VCaP (cell line): ENCODE data around the gene TLDC2.

Source experiments
- H3K27ac ChIP-seq: fragments of 450-650 bp; 2 replicates; pipeline ENCODE4 v1.5.1; 2017
- TF ChIP-seq, protein P1 (sequence below): fragments of 450-650 bp; conservative IDR thresholded peaks from 2 replicates; pipeline ENCODE4 v1.5.1; 2017; ENCODE audit warnings: mild to moderate bottlenecking, moderate library complexity

TLDC2 gene

DNA sequence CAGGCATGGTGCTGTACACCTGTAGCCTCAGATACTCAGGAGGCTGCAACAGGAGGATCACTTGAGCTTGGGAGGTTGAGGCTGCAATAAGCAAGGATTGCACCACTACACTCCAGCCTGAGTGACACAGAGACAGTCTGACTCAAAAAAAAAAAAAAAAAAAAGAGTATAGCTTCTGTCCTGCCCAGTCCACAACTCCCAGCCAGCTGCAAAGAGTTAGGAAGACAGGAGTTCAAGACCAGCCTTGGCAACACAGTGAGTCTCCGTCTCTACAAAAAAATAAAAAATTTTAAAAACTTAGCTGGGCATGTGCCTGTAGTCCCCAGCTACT is 28.3 kb upstream of the TLDC2 start:
- TF ChIP-seq, protein P1, sequence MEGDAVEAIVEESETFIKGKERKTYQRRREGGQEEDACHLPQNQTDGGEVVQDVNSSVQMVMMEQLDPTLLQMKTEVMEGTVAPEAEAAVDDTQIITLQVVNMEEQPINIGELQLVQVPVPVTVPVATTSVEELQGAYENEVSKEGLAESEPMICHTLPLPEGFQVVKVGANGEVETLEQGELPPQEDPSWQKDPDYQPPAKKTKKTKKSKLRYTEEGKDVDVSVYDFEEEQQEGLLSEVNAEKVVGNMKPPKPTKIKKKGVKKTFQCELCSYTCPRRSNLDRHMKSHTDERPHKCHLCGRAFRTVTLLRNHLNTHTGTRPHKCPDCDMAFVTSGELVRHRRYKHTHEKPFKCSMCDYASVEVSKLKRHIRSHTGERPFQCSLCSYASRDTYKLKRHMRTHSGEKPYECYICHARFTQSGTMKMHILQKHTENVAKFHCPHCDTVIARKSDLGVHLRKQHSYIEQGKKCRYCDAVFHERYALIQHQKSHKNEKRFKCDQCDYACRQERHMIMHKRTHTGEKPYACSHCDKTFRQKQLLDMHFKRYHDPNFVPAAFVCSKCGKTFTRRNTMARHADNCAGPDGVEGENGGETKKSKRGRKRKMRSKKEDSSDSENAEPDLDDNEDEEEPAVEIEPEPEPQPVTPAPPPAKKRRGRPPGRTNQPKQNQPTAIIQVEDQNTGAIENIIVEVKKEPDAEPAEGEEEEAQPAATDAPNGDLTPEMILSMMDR: no peak
- no peak overlapping the region for H3K27ac ChIP-seq

DNA sequence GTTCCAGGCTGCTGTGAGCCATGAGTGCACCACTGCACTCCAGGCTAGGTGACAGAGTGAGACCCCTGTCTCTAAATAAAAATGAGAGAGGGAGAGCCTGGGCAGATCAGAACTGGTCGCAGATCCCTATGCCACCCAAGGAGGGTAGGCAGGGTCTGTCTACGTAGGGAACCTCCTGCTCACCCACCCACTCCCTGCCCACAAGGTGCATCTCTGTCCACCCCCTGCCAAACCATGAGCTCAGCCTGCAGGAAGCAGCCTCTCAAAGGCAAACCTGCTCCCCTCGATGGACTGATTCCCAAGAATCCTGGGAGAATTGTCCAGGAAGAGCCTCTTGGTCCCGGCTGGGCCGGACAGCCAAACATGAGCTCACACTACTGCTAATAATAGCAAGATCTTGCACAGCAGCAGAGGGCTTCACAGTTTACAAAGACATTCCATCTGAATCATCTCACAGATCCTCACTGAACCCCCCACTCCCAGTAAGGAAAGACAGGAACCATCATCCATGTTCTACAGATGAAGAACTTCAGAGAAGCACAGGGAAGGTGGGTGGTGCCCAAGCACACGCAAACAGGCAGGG is 27.8 kb upstream of the TLDC2 start:
- H3K27ac ChIP-seq: no peak overlapping the region
- TF ChIP-seq, protein P1: no peak

DNA sequence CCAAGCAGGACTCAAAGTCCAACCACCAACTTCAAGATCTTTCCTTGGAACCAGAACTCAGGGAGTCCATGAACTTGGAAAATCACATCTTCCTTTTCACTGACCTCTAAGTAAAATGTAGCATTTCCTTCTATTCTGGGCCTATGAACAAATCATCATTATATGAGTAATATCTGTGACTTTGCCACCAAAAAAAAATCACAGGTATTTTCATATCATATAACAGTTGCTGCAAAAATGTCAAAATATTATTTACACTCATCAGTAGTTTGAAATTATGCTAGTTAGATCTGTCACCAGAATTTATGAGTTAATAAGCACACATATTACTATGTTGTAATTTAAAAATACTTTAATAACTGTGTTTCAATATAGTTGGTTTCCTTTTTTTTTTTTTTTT is 27.3 kb upstream of the TLDC2 start:
- H3K27ac ChIP-seq: no peak overlapping the region
- TF ChIP-seq, protein P1: no peak

DNA sequence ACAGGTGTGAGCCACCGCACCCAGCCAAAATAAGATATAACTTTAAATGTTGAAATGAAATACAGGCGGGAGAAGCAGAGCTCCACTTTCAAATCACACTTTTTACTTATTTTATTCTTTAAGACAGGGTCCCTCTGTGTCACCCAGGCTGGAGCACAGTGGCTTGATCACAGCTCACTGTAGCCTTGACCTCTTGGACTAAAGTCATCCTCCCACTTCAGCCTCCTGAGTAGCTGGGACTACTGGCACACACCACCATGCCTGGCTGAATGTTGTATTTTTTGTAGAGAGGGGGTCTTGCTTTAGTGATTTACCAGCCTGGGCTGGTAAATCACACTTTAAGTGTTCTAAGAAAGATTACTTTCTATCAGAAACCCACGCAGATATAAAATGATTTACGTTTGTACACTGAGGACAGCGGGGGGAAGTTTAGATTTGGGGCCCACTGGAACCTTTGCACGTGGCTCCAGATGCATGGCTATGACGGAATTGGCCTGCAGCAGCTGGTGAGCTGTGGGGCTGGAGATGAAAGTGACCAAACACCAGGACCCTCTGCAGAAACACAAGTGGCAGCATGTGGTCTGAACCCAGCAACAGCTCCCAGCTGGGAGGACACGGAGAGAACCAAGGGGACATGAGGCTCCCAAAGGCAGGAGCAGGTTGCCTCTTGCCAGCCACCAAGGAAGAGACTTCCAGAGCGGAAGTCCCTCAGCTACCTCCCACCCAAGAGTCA is 26.4 kb upstream of the TLDC2 start:
- no peak overlapping the region for H3K27ac ChIP-seq
- TF ChIP-seq, protein P1: no peak

DNA sequence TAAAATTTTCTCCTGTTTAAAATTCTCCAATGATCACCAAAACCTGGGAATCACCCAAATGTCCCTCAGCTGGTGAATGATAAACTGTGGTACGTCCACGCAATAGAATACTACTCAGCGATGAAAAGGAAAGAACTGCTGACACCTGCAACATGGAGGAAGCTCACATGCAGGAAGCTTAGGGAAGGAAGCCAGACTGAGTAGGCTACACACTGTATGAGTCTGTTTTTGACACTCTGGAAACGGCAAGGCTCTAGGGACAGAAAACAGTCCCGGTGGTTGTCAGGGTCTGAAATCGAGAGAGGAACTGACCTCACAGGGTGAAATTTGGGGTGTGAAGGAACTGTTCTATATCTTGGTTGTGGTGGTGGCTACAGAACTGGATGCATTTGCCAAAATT is 25.2 kb upstream of the TLDC2 start:
- H3K27ac ChIP-seq: no peak overlapping the region
- TF ChIP-seq, protein P1: no peak

DNA sequence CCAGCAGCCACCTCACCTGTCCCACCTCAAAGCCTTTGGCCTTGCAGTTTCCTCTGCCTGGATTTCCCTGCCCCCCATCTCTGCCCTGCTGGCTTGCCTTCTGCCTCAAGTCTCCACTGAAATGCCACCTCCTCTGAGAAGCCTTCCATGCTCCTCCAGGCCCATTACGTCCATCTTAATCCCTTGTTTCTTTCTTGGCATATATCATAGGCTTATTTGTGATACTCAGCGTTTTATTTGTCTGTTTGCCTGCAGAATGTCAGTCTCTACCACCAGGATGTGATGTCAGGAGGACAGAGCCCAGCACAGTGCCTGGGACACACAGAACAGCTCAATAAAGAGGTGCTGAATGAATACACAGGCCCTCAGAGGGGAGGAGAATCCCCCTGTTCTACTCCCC is 24.4 kb upstream of the TLDC2 start:
- no peak overlapping the region for H3K27ac ChIP-seq
- TF ChIP-seq, protein P1: no peak

DNA sequence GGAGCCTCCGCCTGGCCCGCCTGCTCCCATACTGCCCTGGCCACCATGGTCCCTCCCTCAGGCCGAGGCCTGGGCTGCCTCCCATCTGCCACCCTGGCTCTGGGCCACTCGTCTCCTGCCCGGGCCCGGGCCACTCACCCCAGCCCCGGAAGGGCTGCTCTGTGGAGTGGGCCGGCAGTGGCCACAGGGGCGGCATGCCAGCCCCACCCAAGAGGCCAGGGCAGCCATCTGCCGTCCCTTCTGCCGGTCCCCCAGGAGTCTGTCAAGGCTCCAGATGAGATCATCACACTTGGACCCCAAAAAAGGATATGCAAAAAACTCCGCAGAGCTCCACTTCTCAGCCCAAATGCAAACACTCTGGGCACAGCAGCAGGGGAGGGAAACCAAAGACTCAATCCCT is 23.8 kb upstream of the TLDC2 start:
- no peak overlapping the region for H3K27ac ChIP-seq

More for the DNA sequence above, 23.8 kb upstream of the TLDC2 start:
- TF ChIP-seq, protein P1: no peak
